Measurements from ENCODE around the gene LGALS3BP.
A peak's percentile ranks its signal among the peaks of the same experiment; 100 is the strongest.
"Not testable (repeated sequence)": the region's sequence is repeated elsewhere in the genome, so short reads cannot be mapped to it uniquely, and the experiment has no call there.

LGALS3BP gene

GRCh38 chr17:79023180-79023705 is 43.5 kb upstream of the LGALS3BP start:
- FAIRE-seq (no peak), DNase-seq (ENCODE audit: insufficient read length) (no peak)
- TF ChIP-seq TAF1 (IDR thresholded peaks at IDR 0.05; ENCODE audit: borderline replicate concordance, low read depth, low read length): no peak
- TF ChIP-seq POLR2AphosphoS5 (IDR thresholded peaks at IDR 0.05; ENCODE audit: low read depth, low read length): no peak
- no peak for TF ChIP-seq POLR2A (IDR thresholded peaks at IDR 0.05; ENCODE audit: low read depth, low read length)

GRCh38 chr17:79022507-79022991 is 42.8 kb upstream of the LGALS3BP start:
- TF ChIP-seq POLR2AphosphoS5 (IDR thresholded peaks at IDR 0.05; ENCODE audit: low read depth, low read length) (no peak), POLR2A (IDR thresholded peaks at IDR 0.05; ENCODE audit: low read depth, low read length) (no peak), TAF1 (IDR thresholded peaks at IDR 0.05; ENCODE audit: borderline replicate concordance, low read depth, low read length) (no peak)
- FAIRE-seq: no peak
- DNase-seq (ENCODE audit: insufficient read length): no peak

- not testable (repeated sequence) for DNase-seq (ENCODE audit: insufficient read length); FAIRE-seq
Measured at GRCh38 chr17:79021929-79022328, 42.2 kb upstream of the LGALS3BP start.

- FAIRE-seq (no peak), DNase-seq (ENCODE audit: insufficient read length) (no peak)
- no peak for TF ChIP-seq POLR2A (IDR thresholded peaks at IDR 0.05; ENCODE audit: low read depth, low read length)
- TF ChIP-seq TAF1 (IDR thresholded peaks at IDR 0.05; ENCODE audit: borderline replicate concordance, low read depth, low read length): no peak
- TF ChIP-seq POLR2AphosphoS5 (IDR thresholded peaks at IDR 0.05; ENCODE audit: low read depth, low read length): no peak
Measured at GRCh38 chr17:79020631-79021301, 41.0 kb upstream of the LGALS3BP start.

GRCh38 chr17:79019632-79020584 is 40.2 kb upstream of the LGALS3BP start:
- DNase-seq (ENCODE audit: insufficient read length): peak; percentile 8
- TF ChIP-seq POLR2A (IDR thresholded peaks at IDR 0.05; ENCODE audit: low read depth, low read length) (no peak), POLR2AphosphoS5 (IDR thresholded peaks at IDR 0.05; ENCODE audit: low read depth, low read length) (no peak), TAF1 (IDR thresholded peaks at IDR 0.05; ENCODE audit: borderline replicate concordance, low read depth, low read length) (no peak)
- no peak for FAIRE-seq

- no peak for DNase-seq (ENCODE audit: insufficient read length)
- TF ChIP-seq TAF1 (IDR thresholded peaks at IDR 0.05; ENCODE audit: borderline replicate concordance, low read depth, low read length) (no peak), POLR2A (IDR thresholded peaks at IDR 0.05; ENCODE audit: low read depth, low read length) (no peak), POLR2AphosphoS5 (IDR thresholded peaks at IDR 0.05; ENCODE audit: low read depth, low read length) (no peak)
- FAIRE-seq: no peak
Measured at GRCh38 chr17:79019261-79019631, 39.5 kb upstream of the LGALS3BP start.

- FAIRE-seq (no peak), DNase-seq (ENCODE audit: insufficient read length) (no peak)
- TF ChIP-seq POLR2AphosphoS5 (IDR thresholded peaks at IDR 0.05; ENCODE audit: low read depth, low read length): no peak
- TF ChIP-seq TAF1 (IDR thresholded peaks at IDR 0.05; ENCODE audit: borderline replicate concordance, low read depth, low read length): no peak
- TF ChIP-seq POLR2A (IDR thresholded peaks at IDR 0.05; ENCODE audit: low read depth, low read length): no peak
Measured at GRCh38 chr17:79018370-79018695, 38.6 kb upstream of the LGALS3BP start.

GRCh38 chr17:79017546-79018369 is 38.0 kb upstream of the LGALS3BP start:
- no peak for TF ChIP-seq POLR2A (IDR thresholded peaks at IDR 0.05; ENCODE audit: low read depth, low read length)
- no peak for TF ChIP-seq TAF1 (IDR thresholded peaks at IDR 0.05; ENCODE audit: borderline replicate concordance, low read depth, low read length)
- TF ChIP-seq POLR2AphosphoS5 (IDR thresholded peaks at IDR 0.05; ENCODE audit: low read depth, low read length): no peak
- DNase-seq (ENCODE audit: insufficient read length): no peak
- no peak for FAIRE-seq

- TF ChIP-seq POLR2AphosphoS5 (IDR thresholded peaks at IDR 0.05; ENCODE audit: low read depth, low read length) (no peak), POLR2A (IDR thresholded peaks at IDR 0.05; ENCODE audit: low read depth, low read length) (no peak), TAF1 (IDR thresholded peaks at IDR 0.05; ENCODE audit: borderline replicate concordance, low read depth, low read length) (no peak)
- FAIRE-seq (no peak), DNase-seq (ENCODE audit: insufficient read length) (no peak)
Measured at GRCh38 chr17:79014158-79014758, 34.5 kb upstream of the LGALS3BP start.

GRCh38 chr17:79012563-79013134 is 32.9 kb upstream of the LGALS3BP start:
- DNase-seq (ENCODE audit: insufficient read length) (no peak), FAIRE-seq (no peak)
- TF ChIP-seq POLR2A (IDR thresholded peaks at IDR 0.05; ENCODE audit: low read depth, low read length) (no peak), TAF1 (IDR thresholded peaks at IDR 0.05; ENCODE audit: borderline replicate concordance, low read depth, low read length) (no peak), POLR2AphosphoS5 (IDR thresholded peaks at IDR 0.05; ENCODE audit: low read depth, low read length) (no peak)
